Middle frontal gyrus (tissue), 1 donor: Measurements from ENCODE around the gene KAZN.
"Not testable (repeated sequence)": the region's sequence is repeated elsewhere in the genome, so short reads cannot be mapped to it uniquely, and the experiment has no call there.

Experiments used
- DNase-seq: peaks from one replicate; pipeline ENCODE4 v3.0.0-alpha.2; 2015; ENCODE audit warnings: low spot score; ENCODE audit errors: extremely low spot score

The KAZN gene

DNA sequence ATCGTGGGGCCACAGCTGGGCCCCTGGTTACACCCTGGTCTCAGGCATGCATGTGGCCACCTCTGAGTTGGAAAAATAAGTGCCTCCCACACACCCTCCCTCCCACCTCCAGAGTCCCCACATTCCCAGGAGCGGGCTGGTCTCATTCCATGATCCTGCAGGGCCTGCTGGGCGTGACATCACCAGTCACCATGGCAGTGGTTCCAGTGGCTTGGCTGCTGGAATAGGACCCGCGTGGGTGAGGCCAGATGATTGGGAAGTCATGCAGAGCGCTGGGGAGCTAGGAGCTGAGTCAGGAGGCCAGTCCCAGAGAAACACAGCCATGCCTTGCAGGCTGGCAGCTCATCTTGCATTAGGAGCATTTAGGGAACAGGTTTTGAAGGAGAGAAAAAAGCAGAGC lies 429.6 kb downstream of the KAZN start:
- DNase-seq = no peak

DNA sequence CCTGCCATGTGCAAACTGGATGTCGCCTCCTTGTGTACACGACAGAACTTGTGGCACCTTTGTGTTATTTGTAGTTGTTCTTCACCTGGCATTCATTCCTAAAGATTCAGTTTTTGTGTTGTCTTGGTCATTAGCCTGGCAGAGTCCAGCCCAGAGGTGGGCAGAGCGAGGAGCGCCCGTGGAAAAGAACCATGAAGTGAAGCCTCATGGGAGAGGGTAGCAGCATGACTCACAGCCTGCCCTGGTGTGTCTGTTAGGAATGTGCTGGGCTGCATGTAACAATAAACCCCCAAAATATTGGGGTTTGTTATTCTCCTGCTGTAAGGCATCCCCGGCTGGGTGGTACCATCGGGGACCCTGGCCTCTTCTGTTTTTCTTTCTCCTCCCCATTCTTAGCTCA lies 430.1 kb downstream of the KAZN start:
- no peak for DNase-seq

DNA sequence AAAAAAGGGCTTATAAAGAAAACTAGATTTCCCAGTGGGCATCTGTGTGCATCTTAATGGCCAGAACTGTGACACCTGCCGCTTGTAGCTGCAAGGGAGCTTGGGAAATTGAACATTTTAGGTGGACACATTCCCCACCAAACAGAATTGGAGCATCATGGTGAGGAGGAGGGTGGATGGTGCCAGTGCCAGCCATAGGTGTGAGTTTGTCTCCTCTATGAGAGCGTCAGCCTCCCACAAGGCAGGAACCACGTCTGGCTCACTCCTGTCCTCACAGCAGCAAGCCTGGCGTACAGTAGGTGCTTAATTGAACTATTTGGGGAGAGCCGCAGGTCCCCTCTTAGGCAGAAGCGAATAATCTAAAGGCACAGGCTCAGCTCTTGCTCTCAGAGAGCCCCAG lies 430.6 kb downstream of the KAZN start:
- DNase-seq = no peak

DNA sequence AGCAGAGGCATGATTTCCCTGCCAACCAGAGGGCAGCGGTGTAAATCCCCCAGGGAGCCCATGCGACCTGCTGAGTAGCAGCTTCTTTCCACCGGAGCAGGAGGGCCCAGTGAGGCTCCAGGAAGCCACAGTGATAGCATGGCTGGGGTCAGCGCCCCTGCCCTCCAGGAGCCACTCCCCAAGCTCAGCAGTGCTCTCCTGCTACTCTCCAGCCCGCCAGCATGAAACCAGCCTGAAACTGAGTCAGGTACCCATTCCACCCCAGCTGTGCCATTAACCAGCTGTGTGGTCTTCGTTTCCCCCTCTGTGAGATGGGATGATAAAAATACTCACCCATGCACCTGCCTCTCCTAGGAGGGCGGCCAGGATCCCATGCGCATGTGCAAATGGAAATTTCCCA lies 431.3 kb downstream of the KAZN start:
- DNase-seq = no peak

DNA sequence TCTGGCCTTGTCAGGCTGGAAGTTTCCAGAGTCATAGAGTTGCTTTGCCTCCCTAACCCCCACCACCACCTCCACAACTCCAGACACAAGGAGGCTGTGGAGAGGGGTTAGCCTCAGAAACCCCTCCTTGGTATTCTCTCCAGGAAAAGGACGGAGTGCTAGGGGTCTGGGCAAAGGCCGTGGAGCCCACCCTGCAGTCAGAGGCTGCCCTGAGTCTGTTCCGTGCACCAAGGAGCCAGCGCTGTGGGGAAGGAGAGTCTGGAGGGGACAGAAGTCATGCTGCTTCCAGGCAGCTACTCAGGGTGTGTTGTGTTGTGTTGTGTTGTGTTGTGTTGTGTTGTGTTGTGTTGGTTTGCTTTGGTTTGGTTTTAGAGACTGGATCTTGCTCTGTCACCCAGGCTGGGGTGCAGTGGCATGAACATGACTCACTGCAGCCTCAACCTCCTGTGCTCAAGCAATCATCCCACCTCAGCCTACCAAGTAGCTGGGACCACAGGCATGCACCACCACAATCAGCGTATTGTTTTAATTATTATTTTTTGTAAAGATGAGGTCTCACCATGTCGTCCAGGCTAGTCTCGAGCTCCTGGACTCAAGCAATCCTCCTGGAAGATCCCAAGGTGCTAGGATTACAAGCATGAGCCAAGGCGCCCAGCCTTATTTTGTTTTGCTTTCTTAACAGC lies 432.9 kb downstream of the KAZN start:
- no peak for DNase-seq

DNA sequence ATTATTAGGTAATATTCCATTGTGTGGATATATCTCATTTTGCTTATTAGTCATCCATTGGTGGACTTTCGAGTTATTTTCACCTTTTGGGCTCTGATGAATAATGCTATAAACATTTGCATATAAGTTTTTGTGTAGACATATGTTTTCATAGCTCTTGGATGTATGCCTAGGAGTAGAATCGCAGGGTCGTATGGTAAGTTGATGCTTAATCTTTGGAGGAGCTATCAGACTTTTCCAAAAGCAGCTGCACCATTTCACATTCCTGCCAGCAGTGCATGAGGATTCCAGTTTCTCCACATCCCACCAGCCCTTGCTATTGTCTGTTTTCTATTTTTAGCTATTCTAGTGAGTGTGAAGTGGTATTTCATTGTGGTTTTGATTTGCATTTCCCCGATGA lies 434.8 kb downstream of the KAZN start:
- DNase-seq = no peak

DNA sequence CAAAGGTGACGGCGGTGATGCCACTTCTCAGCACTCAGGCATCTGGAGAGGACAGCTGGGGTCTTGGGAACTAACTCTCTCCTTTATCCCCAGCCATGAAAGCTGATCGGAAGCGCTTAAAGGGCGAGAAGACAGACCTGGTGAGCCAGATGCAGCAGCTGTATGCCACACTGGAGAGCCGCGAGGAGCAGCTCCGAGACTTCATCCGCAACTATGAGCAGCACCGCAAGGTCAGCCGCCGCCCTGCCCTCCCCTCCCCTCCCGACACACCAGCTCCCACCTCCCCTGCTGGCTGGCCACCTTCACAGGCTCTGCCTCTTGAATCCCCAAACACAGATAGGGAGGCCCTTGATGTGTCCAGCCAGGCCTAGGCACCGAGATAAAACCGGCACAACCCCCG lies 436.2 kb downstream of the KAZN start:
- no peak for DNase-seq

DNA sequence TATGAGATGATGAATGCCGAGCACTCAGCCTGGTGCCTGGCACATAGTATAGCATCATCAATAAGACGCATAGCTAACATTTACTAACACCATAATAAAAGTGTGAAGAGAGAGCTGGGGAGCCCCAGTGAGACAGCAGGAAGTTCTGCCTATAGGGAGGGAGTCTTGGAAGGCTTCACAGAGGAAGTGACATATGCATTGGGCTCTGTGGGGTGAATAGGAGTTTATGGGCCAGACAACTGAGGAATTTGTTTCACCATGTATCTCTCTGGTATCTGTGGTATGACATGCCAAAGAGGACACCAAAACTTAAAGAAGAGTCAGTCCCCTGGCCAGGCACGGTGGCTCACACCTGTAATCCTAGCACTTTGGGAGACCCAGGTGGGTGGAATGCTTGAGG lies 436.8 kb downstream of the KAZN start:
- DNase-seq = no peak

DNA sequence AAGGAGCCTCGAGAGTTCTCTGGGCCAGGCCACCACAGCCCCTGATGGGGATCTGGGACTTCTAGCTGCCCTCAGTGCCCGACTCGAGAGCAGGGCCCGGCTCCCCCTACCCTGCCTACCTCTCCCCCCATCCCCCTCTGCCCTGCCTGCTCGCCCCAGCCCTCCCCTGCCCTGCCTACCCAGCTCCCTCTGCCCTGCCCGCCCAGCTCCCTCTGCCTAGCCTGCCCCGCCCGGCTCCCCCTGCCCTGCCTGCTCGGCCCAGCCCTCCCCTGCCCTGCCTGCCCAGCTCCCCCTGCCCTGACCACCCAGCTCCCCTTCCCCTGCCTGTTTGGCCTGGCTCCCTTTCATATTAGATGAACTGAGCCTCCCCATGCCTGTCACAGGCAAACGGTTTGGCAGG lies 437.6 kb downstream of the KAZN start:
- no peak for DNase-seq

DNA sequence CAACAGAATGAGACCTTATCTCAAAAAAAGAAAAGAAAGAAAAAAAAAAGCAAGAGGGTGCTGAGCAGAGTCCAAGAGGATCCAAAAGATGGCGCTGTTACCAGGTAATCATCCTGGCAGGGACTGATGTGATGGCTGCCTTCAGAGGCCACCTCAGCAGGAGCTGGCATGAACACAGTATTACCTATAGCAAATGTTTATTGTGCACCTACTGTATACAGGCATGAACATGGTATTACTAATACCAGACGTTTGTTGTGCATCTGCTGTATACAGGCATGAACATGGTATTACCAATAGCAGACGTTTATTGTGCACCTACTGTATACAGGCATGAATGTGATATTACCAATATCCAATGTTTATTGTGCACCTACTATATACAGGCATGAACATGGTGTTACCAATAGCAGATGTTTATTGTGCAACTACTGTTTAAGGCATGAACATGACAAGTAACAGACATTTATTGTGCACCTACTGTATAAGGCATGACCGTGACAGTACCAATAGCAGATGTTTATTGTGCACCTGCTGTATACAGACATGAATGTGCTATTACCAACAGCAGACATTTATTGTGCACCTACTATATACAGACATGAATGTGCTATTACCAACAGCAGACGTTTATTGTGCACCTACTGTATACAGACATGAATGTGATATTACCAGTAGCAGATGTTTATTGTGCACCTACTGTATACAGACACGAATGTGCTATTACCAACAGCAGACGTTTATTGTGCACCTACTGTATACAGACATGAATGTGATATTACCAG lies 439.9 kb downstream of the KAZN start:
- no peak for DNase-seq

DNA sequence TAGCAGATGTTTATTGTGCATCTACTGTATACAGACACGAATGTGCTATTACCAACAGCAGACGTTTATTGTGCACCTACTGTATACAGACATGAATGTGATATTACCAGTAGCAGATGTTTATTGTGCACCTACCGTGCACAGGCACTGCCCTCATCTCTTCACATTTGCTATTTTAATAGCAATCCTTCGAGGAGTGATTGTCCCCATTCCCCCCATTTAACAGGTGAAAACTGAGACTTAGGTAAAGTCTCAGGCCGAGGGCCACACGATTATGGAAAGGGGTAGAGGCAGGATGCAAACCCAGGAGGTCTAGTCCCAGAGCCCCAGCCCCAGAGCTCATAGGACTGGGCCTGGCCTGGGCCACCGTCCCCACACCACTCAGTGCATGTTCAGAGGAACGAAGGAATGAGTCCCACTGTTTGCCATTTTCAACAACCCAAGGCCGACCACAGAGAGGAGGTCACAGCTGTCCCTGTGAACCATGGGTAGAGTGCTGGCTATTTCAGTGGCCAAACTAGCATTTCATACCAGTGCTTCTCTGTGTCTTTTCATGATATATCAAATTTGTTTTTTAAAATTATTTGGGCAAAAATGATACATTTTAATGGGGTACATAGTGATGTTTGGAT lies 440.6 kb downstream of the KAZN start:
- no peak for DNase-seq

DNA sequence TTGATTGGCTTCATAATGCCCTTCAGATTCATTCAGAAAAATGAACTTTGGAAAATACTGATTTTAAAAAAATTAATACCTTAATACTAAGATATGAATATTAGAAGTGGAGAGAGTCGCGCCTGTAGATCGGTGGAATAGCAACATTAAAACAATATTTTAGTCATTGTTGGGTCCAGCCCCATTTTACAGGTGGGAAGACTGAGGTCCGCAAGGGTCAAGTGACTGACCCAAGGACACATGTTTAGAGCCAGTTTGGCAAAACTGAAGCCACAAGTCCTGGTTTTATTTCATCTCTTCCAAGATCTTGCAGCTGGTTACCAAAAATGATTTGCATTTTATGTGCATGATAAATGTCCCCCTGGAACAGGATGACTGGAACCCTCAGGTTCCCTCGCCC lies 441.4 kb downstream of the KAZN start:
- DNase-seq = no peak

DNA sequence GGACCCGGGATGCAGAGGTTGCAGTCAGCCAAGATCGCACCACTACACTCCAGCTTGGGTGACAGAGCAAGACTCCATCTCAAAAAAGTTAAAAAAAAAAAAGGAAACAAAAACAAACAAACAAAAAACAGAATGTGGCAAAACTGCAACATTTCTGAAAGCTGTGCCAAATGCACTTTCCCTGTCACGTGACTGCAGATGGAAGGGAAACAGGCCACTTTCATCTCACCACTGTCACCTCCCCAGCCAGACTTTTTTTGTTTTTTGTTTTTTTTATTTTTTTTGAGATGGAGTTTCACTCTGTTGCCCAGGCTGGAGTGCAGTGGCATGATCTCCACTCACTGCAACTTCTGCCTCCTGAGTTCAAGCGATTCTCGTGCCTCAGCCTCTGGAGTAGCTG lies 442.2 kb downstream of the KAZN start:
- DNase-seq = not testable (repeated sequence)

DNA sequence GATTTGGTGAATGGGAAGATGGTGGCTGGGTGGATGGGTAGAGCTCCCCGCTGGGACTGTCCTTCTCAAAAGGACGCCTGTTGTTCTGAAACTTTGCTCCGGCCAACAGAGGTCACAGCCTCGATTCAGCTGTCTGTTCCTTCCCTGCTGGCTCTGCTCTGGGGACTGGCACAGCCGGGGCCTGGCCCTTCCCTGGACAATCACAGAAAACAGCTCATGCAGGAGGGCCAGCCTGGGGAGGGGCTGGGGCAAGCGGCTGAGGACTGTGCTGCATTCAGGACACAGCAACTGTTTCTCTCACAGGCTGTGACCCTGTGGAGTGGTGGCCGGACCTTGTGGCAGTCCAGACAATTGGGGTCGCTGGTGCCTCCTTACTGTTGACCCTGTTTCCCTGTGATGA lies 444.4 kb downstream of the KAZN start:
- DNase-seq = peak; percentile 55

DNA sequence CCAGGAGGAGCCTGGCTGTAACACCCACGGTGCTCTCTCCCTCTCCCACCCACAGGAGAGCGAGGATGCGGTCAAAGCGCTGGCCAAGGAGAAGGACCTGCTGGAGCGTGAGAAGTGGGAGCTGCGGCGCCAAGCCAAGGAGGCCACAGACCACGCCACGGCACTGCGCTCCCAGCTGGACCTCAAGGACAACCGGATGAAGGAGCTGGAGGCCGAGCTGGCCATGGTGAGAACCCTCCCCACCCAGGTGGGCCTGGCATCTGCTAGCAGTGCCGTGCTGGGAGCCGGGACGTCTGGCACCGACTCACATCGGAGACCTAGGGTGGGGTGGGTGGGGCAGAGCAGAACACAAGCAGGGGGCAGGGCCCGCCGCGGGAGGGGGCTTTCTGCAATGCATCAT lies 445.4 kb downstream of the KAZN start:
- no peak for DNase-seq

DNA sequence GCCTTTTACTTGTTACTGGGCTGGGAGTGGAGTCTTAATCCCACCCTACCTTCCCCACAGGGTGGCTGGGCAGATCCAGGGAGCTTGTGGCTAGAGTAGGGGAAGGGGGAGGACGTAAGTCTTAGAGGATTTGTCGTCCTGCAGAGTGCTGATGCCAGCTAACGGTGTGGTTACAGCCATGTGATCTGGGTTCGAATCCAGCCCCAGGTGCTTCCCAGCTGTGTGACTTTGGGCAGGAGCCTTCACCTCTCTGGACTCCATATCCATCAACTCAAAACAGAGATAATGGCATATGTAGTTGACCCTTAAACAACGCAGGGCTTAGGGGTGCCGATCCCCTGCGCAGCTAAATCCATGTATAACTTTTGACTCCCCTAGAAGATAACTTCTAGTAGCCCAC lies 446.6 kb downstream of the KAZN start:
- DNase-seq = no peak

DNA sequence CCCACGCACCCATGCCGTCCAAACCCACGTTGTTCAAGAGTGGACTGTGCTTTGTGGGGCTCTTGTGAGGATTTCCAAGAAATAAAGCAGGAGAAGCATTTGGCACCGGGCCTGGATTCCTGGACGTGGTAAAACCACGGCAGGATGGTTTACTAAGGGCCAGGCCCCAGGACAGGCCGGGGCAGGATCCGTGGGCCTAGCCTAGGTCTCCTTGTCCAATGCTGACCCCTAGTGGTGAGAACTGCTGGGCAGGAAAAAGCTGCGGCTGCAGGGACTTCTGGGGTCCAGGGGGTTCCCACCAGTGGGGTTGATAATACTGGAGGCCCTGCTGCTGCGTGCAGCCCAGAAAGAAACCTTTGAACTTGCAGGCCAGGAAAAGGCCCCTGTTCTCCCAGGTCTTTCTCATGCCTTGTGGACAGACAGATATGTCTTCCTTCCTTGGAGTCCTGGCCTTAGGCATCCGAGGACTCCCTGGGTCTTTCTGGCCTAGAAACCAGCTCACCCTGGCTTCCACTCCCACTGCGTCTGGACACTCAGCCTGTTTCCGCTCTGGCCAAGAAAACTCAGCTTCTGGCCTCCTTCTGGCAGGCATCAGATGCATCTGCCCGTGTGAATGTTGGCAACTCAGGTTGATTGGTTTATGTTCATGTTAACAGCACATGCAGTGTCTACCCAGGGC lies 448.1 kb downstream of the KAZN start:
- peak; percentile 65 for DNase-seq

DNA sequence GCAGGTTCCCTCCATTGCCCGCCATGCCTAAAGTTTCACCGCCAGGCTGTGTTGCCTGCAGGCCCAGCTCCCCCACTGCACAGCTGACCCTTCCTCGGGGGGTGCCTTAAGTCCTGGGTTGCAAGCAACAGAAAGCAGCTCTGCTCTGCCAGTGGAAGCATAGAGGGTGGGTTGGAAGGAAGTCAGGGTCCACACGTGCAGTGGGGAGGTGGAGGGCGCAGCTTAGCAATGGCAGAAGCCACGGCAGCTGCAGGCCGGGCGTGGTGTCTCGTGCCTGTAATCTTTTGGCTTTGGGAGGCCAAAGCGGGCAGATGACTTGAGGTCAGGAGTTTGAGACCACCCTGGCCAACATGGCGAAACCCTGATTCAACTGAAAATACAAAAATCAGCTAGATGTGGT lies 448.8 kb downstream of the KAZN start:
- DNase-seq = no peak

DNA sequence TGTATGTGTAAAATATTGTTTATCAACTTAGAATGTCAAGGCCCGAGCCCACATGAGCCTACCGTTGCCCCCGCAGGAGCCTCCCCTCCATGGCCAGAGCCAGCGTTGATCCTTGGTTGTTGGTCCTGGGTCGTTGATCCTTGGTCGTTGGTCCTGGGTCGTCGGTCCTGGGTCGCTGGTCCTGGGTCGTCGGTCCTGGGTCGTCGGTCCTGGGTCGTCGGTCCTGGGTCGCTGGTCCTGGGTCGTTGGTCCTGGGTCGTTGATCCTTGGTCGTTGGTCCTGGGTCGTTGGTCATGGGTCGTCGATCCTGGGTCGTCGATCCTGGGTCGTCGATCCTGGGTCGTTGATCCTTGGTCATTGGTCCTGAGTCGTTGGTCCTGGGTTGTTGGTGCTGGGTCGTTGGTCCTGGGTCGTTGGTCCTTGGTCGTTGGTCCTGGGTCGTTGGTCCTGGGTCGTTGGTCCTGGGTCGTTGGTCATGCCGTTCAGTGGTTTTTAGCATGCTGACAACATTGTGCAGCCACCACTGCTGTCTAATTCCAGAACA lies 450.0 kb downstream of the KAZN start:
- no peak for DNase-seq

DNA sequence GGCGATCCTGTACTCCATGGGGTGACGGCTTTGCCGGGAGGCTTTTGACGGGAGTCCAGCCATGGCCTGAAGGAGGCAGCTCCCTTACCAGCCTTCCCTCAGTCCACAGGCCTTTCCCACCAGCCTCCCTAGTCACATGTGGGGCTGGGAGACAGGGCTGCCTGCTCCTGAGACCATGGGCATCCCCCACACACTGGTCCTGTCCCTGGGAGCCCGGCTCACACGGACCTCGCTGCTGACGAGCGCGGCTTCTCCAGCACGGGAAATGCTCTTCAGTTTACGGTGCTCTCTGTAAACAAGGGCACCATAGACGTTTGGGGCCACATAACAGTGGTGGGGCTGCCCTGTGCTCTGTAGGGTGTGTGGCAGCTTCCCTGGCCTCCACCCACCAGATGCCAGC lies 450.6 kb downstream of the KAZN start:
- DNase-seq = no peak

DNA sequence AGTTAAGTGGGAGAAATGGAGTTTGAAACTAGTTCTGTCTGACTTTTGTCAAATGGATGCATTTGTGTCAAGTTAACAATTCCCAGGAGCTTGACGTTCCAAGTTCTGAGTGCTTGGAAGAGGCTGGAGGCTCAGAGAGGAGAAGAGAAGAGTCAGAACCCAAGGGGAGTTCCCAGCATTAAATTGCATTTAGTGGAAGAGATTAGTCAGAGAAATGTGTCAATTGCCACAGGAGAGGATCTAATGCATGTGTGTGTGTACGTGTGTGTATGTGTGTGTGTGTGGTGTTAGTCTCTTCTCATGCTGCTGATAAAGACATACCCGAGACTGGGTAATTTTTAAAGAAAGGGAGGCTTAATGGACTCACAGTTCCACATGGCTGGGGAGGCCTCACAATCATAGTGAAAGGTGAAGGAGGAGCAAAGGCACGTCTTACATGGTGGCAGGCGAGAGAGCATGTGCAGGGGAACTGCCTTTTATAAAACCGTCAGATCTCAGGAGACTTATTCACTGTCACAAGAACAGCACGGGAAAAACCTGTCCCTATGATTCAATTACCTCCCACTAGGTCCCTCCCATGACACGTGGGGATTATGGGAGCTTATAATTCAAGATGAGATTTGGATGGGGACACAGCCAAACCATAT lies 453.5 kb downstream of the KAZN start:
- DNase-seq = no peak
